Kidney (tissue), 14 donors: Measurements from ENCODE around the gene CDK14. TPM values are rescaled to one million over a fixed set of nuclear protein-coding genes. Genes with fewer than 3 reads are reported as not detected.

Source experiments
- DNase-seq, 5 donors: peaks; one replicate each; pipeline ENCODE4 v3.0.0-alpha.2; 2013 to 2020
- FAIRE-seq: peaks from 2 replicates; lab custom pipeline; 2012; peaks lifted over from hg19 to GRCh38; lab: Jason Lieb, UNC
- H3K27ac ChIP-seq, 2 donors: one replicate each; pipeline ENCODE4 v1.7.0; 2013; ENCODE audit warnings: low read depth in 2 of 2, low read length in 2 of 2, inconsistent platforms in 1 of 2
- H3K27me3 ChIP-seq: one replicate; pipeline ENCODE4 v1.7.1; 2013; ENCODE audit warnings: low read length, inconsistent platforms; ENCODE audit not compliant: control insufficient read depth, insufficient read depth
- H3K36me3 ChIP-seq, 3 donors: one replicate each; pipeline versions ENCODE4 v1.7.0 to v1.7.1; 2013; ENCODE audit warnings: low read length in 3 of 3, control low read depth in 1 of 3, inconsistent platforms in 1 of 3; ENCODE audit not compliant: insufficient read depth in 3 of 3, control insufficient read depth in 2 of 3
- H3K4me1 ChIP-seq, 3 donors: one replicate each; pipeline versions ENCODE4 v1.7.0 to v1.7.1; 2013; ENCODE audit warnings: low read length in 3 of 3, inconsistent platforms in 1 of 3, low read depth in 1 of 3; ENCODE audit not compliant: control insufficient read depth in 2 of 3, insufficient read depth in 2 of 3
- H3K4me3 ChIP-seq, 3 donors: one replicate each; pipeline versions ENCODE4 v1.7.0 to v1.8.1; 2013; ENCODE audit warnings: low read length in 3 of 3, control low read depth in 1 of 3, inconsistent platforms in 1 of 3
- H3K9ac ChIP-seq, 3 donors: one replicate each; pipeline versions ENCODE4 v1.7.0 to v1.7.1; 2013; ENCODE audit warnings: low read length in 3 of 3, control low read depth in 1 of 3, inconsistent platforms in 1 of 3
- H3K9me3 ChIP-seq, 3 donors: one replicate each; pipeline versions ENCODE4 v1.7.0 to v1.7.1; 2013; ENCODE audit warnings: low read length in 3 of 3, control low read depth in 1 of 3, inconsistent platforms in 1 of 3; ENCODE audit not compliant: control insufficient read depth in 2 of 3, insufficient read depth in 1 of 3
- CTCF ChIP-seq: IDR thresholded peaks from 3 replicates; pipeline ENCODE4 v1.5.1; 2012; ENCODE audit warnings: mild to moderate bottlenecking, moderate library complexity, borderline replicate concordance; ENCODE audit not compliant: insufficient read depth; ENCODE audit errors: extremely low read depth
- intact Hi-C: fragments of 100-400 bp; cut with DNase I; formaldehyde crosslinking; loops from one replicate; pipeline ENCODE4 v1.11.1; 2022
- polyA plus RNA-seq: library from polyadenylated mRNA; stranded (reverse); fragments of 350-450 nt; fragmentation: Illumina TruSeq; extraction: RNeasy Lipid Tissue Mini Kit (QIAGEN cat#74804); gene quantifications from one replicate; pipeline ENCODE4 v1.2.3, GENCODE V29; 2014; ENCODE audit warnings: low read depth, low replicate concordance; ENCODE audit not compliant: insufficient read depth
- total RNA-seq: library from RNA; stranded (reverse); fragmentation: NEBNext Ultra II Directional; extraction: Animal tissue kit (Norgen Biotek cat#: 25700); gene quantifications from one replicate; pipeline ENCODE4 v1.2.1, GENCODE V29; 2021
- donor health status: control.
- donor health status: control.
- donor health status: control.
- donor health status: control.
- donor health status: control.
- donor health status: DM: yes; HTN: yes; CAD: no.
- donor health status: Normal renal cell carcinoma (clear cell type).

The CDK14 gene
- total and polyA plus RNA-seq, 2 donors from 2014 or later = 11.9 to 33.9 TPM

DNA sequence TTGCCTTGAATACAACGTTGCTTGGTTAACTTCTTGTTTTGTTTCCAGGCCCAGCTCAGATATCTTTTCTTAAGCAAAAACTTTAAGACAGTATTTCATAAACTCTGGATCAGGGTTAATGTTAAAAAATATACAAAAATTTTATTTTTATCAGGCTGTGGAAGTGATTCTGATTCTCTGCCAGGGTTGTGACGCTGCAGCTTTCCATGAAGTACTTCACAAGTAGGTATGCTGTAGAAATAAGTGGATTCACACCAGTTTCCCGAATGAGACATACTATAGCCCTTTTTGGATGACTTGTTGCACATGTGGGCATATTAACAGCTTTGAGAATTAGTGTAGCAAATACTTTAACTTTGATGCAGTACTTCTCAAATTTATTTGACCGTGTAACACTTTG, 70.1 kb downstream of the CDK14 start:
- Histone ChIP-seq H3K27ac (no peak overlapping the region), H3K4me1 (no peaks in the 10 kb centered on the region), H3K9ac (no peak overlapping the region), H3K9me3 (no peaks in the 10 kb centered on the region), H3K27me3 (no peaks in the 10 kb centered on the region), H3K36me3 (no peaks in the 10 kb centered on the region), H3K4me3 (no peak overlapping the region)
- FAIRE-seq (no peak), DNase-seq (no peak)
- intact Hi-C loops = no loop called here
- no peak for TF ChIP-seq CTCF

DNA sequence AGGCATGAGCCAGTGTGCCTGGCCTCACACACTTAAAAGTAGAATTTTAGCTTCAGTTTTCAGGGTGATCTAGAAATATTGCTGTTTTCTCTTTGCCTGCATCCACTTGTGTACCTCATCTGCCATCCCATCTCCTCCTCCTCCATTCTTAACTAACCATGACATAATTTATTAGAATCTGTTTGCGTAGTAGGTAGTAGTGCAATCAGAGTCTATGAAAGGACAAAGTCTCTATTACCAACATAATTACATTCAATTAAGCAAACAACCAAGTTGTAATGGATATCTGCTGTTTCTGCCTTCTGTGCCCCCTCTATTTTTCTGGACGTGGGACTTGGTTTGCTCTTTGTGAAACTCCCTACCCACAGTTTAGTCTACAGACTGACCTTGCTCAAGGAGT, 72.9 kb downstream of the CDK14 start:
- Histone ChIP-seq H3K27ac (no peak overlapping the region), H3K4me3 (no peak overlapping the region), H3K9ac (no peak overlapping the region), H3K36me3 (no peaks in the 10 kb centered on the region), H3K4me1 (no peaks in the 10 kb centered on the region), H3K27me3 (no peaks in the 10 kb centered on the region), H3K9me3 (no peaks in the 10 kb centered on the region)
- intact Hi-C loops = no loop called here
- no peak for FAIRE-seq
- TF ChIP-seq CTCF = no peak
- DNase-seq = peak in 3 of 5 donors; percentile 29 to 79 (median 53)

DNA sequence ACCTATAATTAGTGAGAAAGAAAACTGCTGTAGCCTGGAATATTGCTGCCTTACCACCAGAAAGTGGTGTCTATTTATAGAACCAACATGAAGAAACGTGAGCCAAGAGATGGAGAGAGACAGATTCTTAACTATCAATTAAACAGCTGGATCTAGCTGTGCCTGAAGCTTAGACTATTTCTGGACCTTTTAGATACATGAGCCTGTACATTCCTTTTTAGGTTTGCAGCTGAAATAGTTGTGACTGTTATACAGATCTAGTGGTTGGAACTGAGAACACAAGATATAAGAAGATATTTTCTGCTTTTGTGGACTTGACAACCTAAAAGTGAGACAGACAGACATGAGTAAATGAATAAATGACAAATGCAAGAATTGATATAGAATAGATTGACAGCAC, 73.4 kb downstream of the CDK14 start:
- intact Hi-C loops = no loop called here
- DNase-seq (no peak), FAIRE-seq (no peak)
- TF ChIP-seq CTCF = no peak
- no peaks in the 10 kb centered on the region for H3K9me3 ChIP-seq
- H3K4me1 ChIP-seq = no peaks in the 10 kb centered on the region
- no peak overlapping the region for H3K9ac ChIP-seq
- no peaks in the 10 kb centered on the region for H3K36me3 ChIP-seq
- H3K27ac ChIP-seq = no peak overlapping the region
- no peaks in the 10 kb centered on the region for H3K27me3 ChIP-seq
- no peak overlapping the region for H3K4me3 ChIP-seq

DNA sequence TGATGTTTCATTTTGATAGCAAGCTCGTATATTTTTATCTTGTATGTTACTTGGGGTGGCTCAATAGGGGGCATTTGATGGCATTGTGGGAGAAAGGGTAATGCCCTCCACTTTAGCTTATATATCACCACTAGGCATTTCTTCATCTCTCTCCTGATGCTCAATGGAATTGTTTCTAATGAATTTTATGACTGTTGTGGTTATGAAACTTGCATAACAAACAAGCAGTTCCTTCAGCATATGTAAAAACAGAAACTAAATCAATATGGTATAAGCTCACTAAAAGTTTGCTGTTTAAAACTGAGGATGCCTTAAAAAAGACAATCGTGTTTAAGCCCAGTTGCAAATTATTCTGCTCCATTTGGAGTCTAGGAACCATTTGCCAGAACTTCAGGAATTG, 75.5 kb downstream of the CDK14 start:
- H3K36me3 ChIP-seq = no peaks in the 10 kb centered on the region
- no peaks in the 10 kb centered on the region for H3K4me1 ChIP-seq
- DNase-seq (no peak), FAIRE-seq (no peak)
- H3K27ac ChIP-seq = no peak overlapping the region
- no peak overlapping the region for H3K4me3 ChIP-seq
- H3K27me3 ChIP-seq = no peaks in the 10 kb centered on the region
- intact Hi-C loops = no loop called here
- TF ChIP-seq CTCF = no peak
- H3K9me3 ChIP-seq = no peaks in the 10 kb centered on the region
- H3K9ac ChIP-seq = no peak overlapping the region
